HL-60 (cell line): ENCODE data around the gene CCL25.

Experiments
- DNase-seq, 2 experiments: peaks; one replicate each; pipeline ENCODE4 v3.0.0-alpha.2; 2010 to 2020; ENCODE audit warnings: low read depth in 1 of 2, low spot score in 1 of 2
- H3K27ac ChIP-seq: fragments of 250-450 bp; sonication (Bioruptor Pico); replicated peaks from 2 replicates; pipeline ENCODE4 v1.5.1; 2020; ENCODE audit warnings: mild to moderate bottlenecking, moderate library complexity
- H3K27me3 ChIP-seq: fragments of 250-450 bp; sonication (Bioruptor Pico); 2 replicates; pipeline ENCODE4 v1.5.1; 2021; ENCODE audit warnings: mild to moderate bottlenecking, moderate library complexity; ENCODE audit not compliant: insufficient read depth, poor library complexity, severe bottlenecking
- H3K4me3 ChIP-seq: replicated peaks from 2 replicates; pipeline ENCODE4 v1.5.1; 2011; ENCODE audit warnings: mild to moderate bottlenecking, control low read depth, low read length; ENCODE audit not compliant: insufficient read depth
- CTCF ChIP-seq: IDR thresholded peaks from one replicate; pipeline ENCODE4 v1.5.1; 2011; ENCODE audit warnings: low read length, control low read depth, inconsistent platforms; ENCODE audit not compliant: insufficient read depth
- GABPA ChIP-seq: IDR thresholded peaks from 2 replicates; pipeline ENCODE4 v1.6.1; 2012; ENCODE audit warnings: low read depth
- POLR2AphosphoS5 ChIP-seq: IDR thresholded peaks from 2 replicates; pipeline ENCODE4 v1.6.1; 2012; ENCODE audit warnings: low read depth
- REST ChIP-seq: IDR thresholded peaks from 2 replicates; pipeline ENCODE4 v1.6.1; 2012; ENCODE audit warnings: low read depth; ENCODE audit not compliant: insufficient replicate concordance
- SPI1 ChIP-seq: IDR thresholded peaks from 2 replicates; pipeline ENCODE4 v1.6.1; 2012; ENCODE audit warnings: low read depth, mild to moderate bottlenecking, borderline replicate concordance

The CCL25 gene

GRCh38 chr19:8036434-8037099 lies 16.0 kb upstream of the CCL25 start:
- no peak for DNase-seq
- no peak overlapping the region for H3K27ac ChIP-seq
- TF ChIP-seq REST (no peak), CTCF (no peak), SPI1 (no peak), POLR2AphosphoS5 (no peak), GABPA (no peak)

GRCh38 chr19:8038815-8039214 lies 13.7 kb upstream of the CCL25 start:
- Histone ChIP-seq H3K27me3 (no peaks in the 10 kb centered on the region), H3K4me3 (no peak overlapping the region)

More at GRCh38 chr19:8036434-8037099, 16.0 kb upstream of the CCL25 start:
- no peak overlapping the region for H3K4me3 ChIP-seq
- no peaks in the 10 kb centered on the region for H3K27me3 ChIP-seq

More at GRCh38 chr19:8038815-8039214, 13.7 kb upstream of the CCL25 start:
- DNase-seq: no peak
- TF ChIP-seq POLR2AphosphoS5: no peak
- no peak for TF ChIP-seq GABPA
- TF ChIP-seq REST: no peak
- TF ChIP-seq SPI1: no peak
- no peak for TF ChIP-seq CTCF
- H3K27ac ChIP-seq: no peak overlapping the region
